ENCODE data around the gene GP9.

DNA sequence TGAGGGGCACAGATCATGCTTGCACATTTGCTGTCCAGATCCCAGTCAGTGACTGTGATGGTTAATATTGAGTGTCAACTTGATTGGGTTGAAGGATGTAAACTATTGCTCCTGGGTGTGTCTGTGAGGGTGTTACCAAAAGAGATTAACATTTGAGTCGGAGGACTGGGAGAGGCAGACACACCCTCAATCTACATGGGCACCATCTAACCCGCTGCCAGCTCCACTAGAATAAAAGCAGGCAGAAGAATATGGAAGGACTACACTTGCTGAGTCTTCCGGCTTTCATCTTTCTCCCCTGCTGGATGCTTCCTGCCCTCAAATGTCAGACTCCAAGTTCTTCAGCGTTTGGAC lies 5.1 kb downstream of the GP9 start:
- TF ChIP-seq POLR2A (IDR thresholded peaks at IDR 0.05; ENCODE audit: low read length) (peak; percentile 41), GATA1 (IDR thresholded peaks at IDR 0.05; ENCODE audit: low read depth, low read length) (no peak)
